ENCODE data around the gene EYA3. TPM values are rescaled to one million over a fixed set of nuclear protein-coding genes. Genes with fewer than 3 reads are reported as not detected.

The EYA3 gene
- total and polyA plus RNA-seq, 2 of the 8 experiments (the other 6 are each of a cell fraction or from before 2014, with no cell fraction given): 15.0 to 33.9 TPM

- Histone ChIP-seq H2AFZ (ENCODE audit: low read length) (no peak overlapping the region), H4K91ac (replicated peaks; ENCODE audit: insufficient read length, low read length) (no peak overlapping the region), H3K4ac (replicated peaks; ENCODE audit: insufficient read length, low read depth, low read length) (no peak overlapping the region), H3K4me3 (ENCODE audit: extremely low read depth in 1 of 4, insufficient read depth in 2 of 4, low read depth in 3 of 4, low read length in 4 of 4) (no peak overlapping the region), H3K23ac (ENCODE audit: insufficient read length) (no peak overlapping the region), H3K4me2 (ENCODE audit: insufficient read depth in 1 of 2, low read depth in 2 of 2, low read length in 2 of 2) (no peak overlapping the region), H3K79me1 (ENCODE audit: low read depth, low read length) (no peaks in the 10 kb centered on the region), H2BK12ac (ENCODE audit: low read depth, low read length) (no peak overlapping the region), H3K14ac (ENCODE audit: insufficient read length) (no peak overlapping the region), H3K18ac (ENCODE audit: extremely low read depth, low read length) (no peak overlapping the region), H4K8ac (ENCODE audit: extremely low read depth, insufficient read depth, low read length) (no peak overlapping the region), H3K56ac (replicated peaks; ENCODE audit: insufficient read length, low read depth, low read length) (no peak overlapping the region), H4K5ac (ENCODE audit: insufficient read length, low read depth, low read length) (no peak overlapping the region), H3K4me1 (replicated peaks in 1 of 4; ENCODE audit: control insufficient read depth in 3 of 4, insufficient read depth in 4 of 4, low read length in 3 of 4) (no peaks in the 10 kb centered on the region), H2BK15ac (ENCODE audit: low read length) (no peak overlapping the region), H3K9ac (replicated peaks in 1 of 4; ENCODE audit: extremely low read depth in 1 of 4, low read depth in 3 of 4, low read length in 3 of 4) (no peak overlapping the region), H3K9me3 (ENCODE audit: insufficient read depth in 2 of 2, low read depth in 1 of 2, low read length in 1 of 2) (no peaks in the 10 kb centered on the region), H2AK5ac (ENCODE audit: low read depth, low read length) (no peak overlapping the region), H2BK120ac (replicated peaks; ENCODE audit: low read depth, low read length) (no peak overlapping the region), H4K20me1 (replicated peaks in 1 of 2; ENCODE audit: control insufficient read depth in 1 of 2, insufficient read depth in 2 of 2, low read length in 2 of 2) (no peaks in the 10 kb centered on the region), H3K79me2 (ENCODE audit: control insufficient read depth in 1 of 2, insufficient read depth in 2 of 2, low read length in 2 of 2) (no peaks in the 10 kb centered on the region), H2BK20ac (ENCODE audit: low read length) (no peak overlapping the region), H2BK5ac (ENCODE audit: low read depth, low read length) (no peak overlapping the region), H3K23me2 (ENCODE audit: low read depth, low read length) (no peaks in the 10 kb centered on the region), H3K27me3 (replicated peaks in 1 of 4; ENCODE audit: control insufficient read depth in 3 of 4, extremely low read depth in 1 of 4, insufficient read depth in 3 of 4, low read length in 3 of 4) (no peaks in the 10 kb centered on the region), H3K27ac (ENCODE audit: low read depth, low read length) (no peak overlapping the region), H3K36me3 (ENCODE audit: control insufficient read depth in 2 of 4, insufficient read depth in 4 of 4, low read length in 3 of 4) (peaks cover 0 to 12% (median 8%) of the 10 kb centered on the region in 4 experiments; a peak in 6 of 8 replicates)
- FAIRE-seq (no peak), DNase-seq (ENCODE audit: low read depth in 1 of 2, low spot score in 2 of 2) (no peak)
- 86% methylated on average over 1 of the region's 1 CpG; no CpG with 5 or more reads in 1 of the 2 experiments for WGBS, 2 experiments (ENCODE audit: extremely low coverage in 1 of 2, insufficient coverage in 1 of 2, insufficient read length in 1 of 2, insufficient replicate concordance in 2 of 2, low coverage in 1 of 2, low lambda C conversion rate in 2 of 2, missing lambda C conversion rate in 1 of 2)
- ChIA-PET CTCF (ENCODE audit: partially characterized antibody) (no interaction called here), POLR2A (ENCODE audit: partially characterized antibody) (no interaction called here)
- TF ChIP-seq ATF2 (IDR thresholded peaks at IDR 0.05; ENCODE audit: low read length) (no peak), MAFK (IDR thresholded peaks at IDR 0.05; ENCODE audit: low read depth, low read length) (no peak), TAF7 (optimal IDR thresholded peaks at IDR 0.05; ENCODE audit: borderline replicate concordance, low read depth, low read length) (no peak), CTCF (IDR thresholded peaks at IDR 0.05; ENCODE audit: control extremely low read depth in 1 of 3, insufficient read depth in 1 of 3, low read depth in 1 of 3, low read length in 3 of 3) (no peak), GABPA (IDR thresholded peaks at IDR 0.05; ENCODE audit: borderline replicate concordance, insufficient read depth, low read length) (no peak), POLR2A (IDR thresholded peaks at IDR 0.05; ENCODE audit: control extremely low read depth in 1 of 2, low read depth in 2 of 2, low read length in 2 of 2) (no peak), RXRA (IDR thresholded peaks at IDR 0.05; ENCODE audit: insufficient read depth, low read depth, low read length) (no peak), FOSL1 (IDR thresholded peaks at IDR 0.05; ENCODE audit: insufficient read depth, low read depth, low read length) (no peak), E2F6 (IDR thresholded peaks at IDR 0.05) (no peak), CHD2 (IDR thresholded peaks at IDR 0.05; ENCODE audit: low read length) (no peak)
These were observed 77.4 kb downstream of the EYA3 start for GRCh38 chr1:28010969-28011368.

All from H1 (cell line).